MM.1S (cell line): ENCODE results near the gene CLN6.

Experiments used
- DNase-seq: peaks from one replicate; pipeline ENCODE4 v3.0.0-alpha.2; 2015
- H2AFZ ChIP-seq: fragments of 300-600 bp; sonication (generic); 2 replicates; pipeline ENCODE4 v1.6.0; 2016; ENCODE audit warnings: antibody characterized with exemption, low read length
- H3F3A ChIP-seq: fragments of 300-600 bp; sonication (generic); 2 replicates; pipeline ENCODE4 v1.6.1; 2016; ENCODE audit warnings: mild to moderate bottlenecking, antibody characterized with exemption, low read length, moderate library complexity, mixed read lengths; ENCODE audit not compliant: insufficient read depth
- H3K27ac ChIP-seq: fragments of 300-600 bp; sonication (generic); 2 replicates; pipeline ENCODE4 v1.5.1; 2016; ENCODE audit warnings: mild to moderate bottlenecking, low read length
- H3K27me3 ChIP-seq: fragments of 300-600 bp; sonication (generic); replicated peaks from 2 replicates; pipeline ENCODE4 v1.6.0; 2016; ENCODE audit warnings: low read length; ENCODE audit not compliant: insufficient read depth
- H3K36me3 ChIP-seq: fragments of 300-600 bp; sonication (generic); replicated peaks from 2 replicates; pipeline ENCODE4 v1.6.1; 2016; ENCODE audit warnings: mild to moderate bottlenecking, low read length, mixed read lengths; ENCODE audit not compliant: insufficient read depth
- H3K4me1 ChIP-seq: fragments of 300-600 bp; sonication (generic); 2 replicates; pipeline ENCODE4 v1.6.1; 2016; ENCODE audit warnings: low read length, mixed read lengths
- H3K4me2 ChIP-seq: fragments of 300-600 bp; sonication (generic); 2 replicates; pipeline ENCODE4 v1.6.0; 2016; ENCODE audit warnings: low read depth, low read length
- H3K4me3 ChIP-seq: fragments of 300-600 bp; sonication (generic); 2 replicates; pipeline ENCODE4 v1.5.1; 2016; ENCODE audit warnings: low read length, mixed read lengths
- H3K79me2 ChIP-seq: fragments of 300-600 bp; sonication (generic); 2 replicates; pipeline ENCODE4 v1.6.1; 2016; ENCODE audit warnings: mixed run types, low read length, mixed read lengths
- H3K9ac ChIP-seq: fragments of 300-600 bp; sonication (generic); 2 replicates; pipeline ENCODE4 v1.6.1; 2016; ENCODE audit warnings: low read length, mixed read lengths
- H3K9me2 ChIP-seq: fragments of 300-600 bp; sonication (generic); replicated peaks from 2 replicates; pipeline ENCODE4 v1.6.1; 2016; ENCODE audit warnings: mild to moderate bottlenecking, low read length, mixed read lengths; ENCODE audit not compliant: insufficient read depth
- H3K9me3 ChIP-seq: fragments of 300-600 bp; sonication (generic); replicated peaks from 2 replicates; pipeline ENCODE4 v1.6.1; 2016; ENCODE audit warnings: mild to moderate bottlenecking, low read length, mixed read lengths; ENCODE audit not compliant: insufficient read depth
- H4K20me1 ChIP-seq: fragments of 300-600 bp; sonication (generic); 2 replicates; pipeline ENCODE4 v1.6.1; 2016; ENCODE audit warnings: mild to moderate bottlenecking, low read length, moderate library complexity, mixed read lengths; ENCODE audit not compliant: insufficient read depth
- EZH2 ChIP-seq: fragments of 300-600 bp; sonication (generic); optimal IDR thresholded peaks from 2 replicates; pipeline ENCODE3; 2017; ENCODE audit warnings: low read depth, mild to moderate bottlenecking, antibody characterized with exemption, low read length, mixed read lengths
- EZH2phosphoT487 ChIP-seq: fragments of 300-600 bp; sonication (generic); IDR thresholded peaks from 2 replicates; pipeline ENCODE4 v1.6.1; 2018; ENCODE audit warnings: antibody characterized with exemption, low read length
- TF ChIP-seq, protein P1 (sequence below): fragments of 300-600 bp; sonication (generic); IDR thresholded peaks from 2 replicates; pipeline ENCODE4 v1.5.1; 2016; ENCODE audit warnings: antibody characterized with exemption, low read length, mixed read lengths

The CLN6 gene

DNA sequence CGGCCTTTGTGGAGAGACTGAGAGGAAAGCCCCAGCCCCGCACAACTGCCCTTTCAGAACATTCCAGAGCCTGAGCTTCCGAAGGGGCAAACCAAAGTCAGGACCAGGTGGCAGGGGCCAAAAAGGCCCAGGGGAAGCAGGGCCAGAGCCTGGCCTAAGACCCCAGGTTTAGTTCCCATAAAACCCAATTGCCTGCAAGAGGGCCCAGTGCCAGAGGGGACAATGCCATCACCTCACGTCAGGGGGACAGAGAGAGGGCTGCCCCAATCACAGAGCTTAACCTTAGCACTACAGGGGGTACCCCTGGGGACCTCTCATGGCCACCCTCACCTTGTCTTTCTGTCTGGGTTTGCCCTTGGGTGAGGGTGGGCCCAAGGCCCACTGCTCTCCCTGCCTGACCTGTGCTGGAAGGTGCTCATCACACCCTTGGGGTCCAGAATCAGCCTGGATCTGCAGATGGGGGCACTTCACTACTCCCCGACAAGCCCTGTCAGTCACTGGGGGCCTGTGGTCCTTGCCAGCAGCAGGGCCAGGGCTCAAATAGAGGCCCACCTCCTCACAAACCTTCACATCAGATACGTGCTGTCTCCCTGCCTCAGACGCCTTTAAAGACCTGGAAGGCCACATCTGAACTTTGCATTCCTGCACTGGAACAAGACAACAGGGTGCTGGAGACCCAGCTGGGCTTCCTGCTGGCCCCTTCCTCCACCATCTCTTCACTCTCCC, 28.2 kb downstream of the CLN6 start:
- no peak for TF ChIP-seq EZH2phosphoT487
- no peak for TF ChIP-seq EZH2
- TF ChIP-seq, protein P1, sequence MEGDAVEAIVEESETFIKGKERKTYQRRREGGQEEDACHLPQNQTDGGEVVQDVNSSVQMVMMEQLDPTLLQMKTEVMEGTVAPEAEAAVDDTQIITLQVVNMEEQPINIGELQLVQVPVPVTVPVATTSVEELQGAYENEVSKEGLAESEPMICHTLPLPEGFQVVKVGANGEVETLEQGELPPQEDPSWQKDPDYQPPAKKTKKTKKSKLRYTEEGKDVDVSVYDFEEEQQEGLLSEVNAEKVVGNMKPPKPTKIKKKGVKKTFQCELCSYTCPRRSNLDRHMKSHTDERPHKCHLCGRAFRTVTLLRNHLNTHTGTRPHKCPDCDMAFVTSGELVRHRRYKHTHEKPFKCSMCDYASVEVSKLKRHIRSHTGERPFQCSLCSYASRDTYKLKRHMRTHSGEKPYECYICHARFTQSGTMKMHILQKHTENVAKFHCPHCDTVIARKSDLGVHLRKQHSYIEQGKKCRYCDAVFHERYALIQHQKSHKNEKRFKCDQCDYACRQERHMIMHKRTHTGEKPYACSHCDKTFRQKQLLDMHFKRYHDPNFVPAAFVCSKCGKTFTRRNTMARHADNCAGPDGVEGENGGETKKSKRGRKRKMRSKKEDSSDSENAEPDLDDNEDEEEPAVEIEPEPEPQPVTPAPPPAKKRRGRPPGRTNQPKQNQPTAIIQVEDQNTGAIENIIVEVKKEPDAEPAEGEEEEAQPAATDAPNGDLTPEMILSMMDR, result no peak
- Histone ChIP-seq H3K9me3 (no peaks in the 10 kb centered on the region), H3K9ac (no peak overlapping the region), H3F3A (peaks cover 53% of the 10 kb centered on the region), H3K4me2 (no peak overlapping the region), H3K27ac (peak overlapping the region; percentile 90; the same call in 1 of the 2 replicates), H3K36me3 (peaks cover 6% of the 10 kb centered on the region), H3K79me2 (peaks cover 97% of the 10 kb centered on the region), H3K4me1 (peaks cover 49% of the 10 kb centered on the region), H3K27me3 (no peaks in the 10 kb centered on the region), H3K4me3 (no peak overlapping the region), H3K9me2 (no peaks in the 10 kb centered on the region), H2AFZ (no peak overlapping the region), H4K20me1 (no peaks in the 10 kb centered on the region)
- DNase-seq, result no peak

DNA sequence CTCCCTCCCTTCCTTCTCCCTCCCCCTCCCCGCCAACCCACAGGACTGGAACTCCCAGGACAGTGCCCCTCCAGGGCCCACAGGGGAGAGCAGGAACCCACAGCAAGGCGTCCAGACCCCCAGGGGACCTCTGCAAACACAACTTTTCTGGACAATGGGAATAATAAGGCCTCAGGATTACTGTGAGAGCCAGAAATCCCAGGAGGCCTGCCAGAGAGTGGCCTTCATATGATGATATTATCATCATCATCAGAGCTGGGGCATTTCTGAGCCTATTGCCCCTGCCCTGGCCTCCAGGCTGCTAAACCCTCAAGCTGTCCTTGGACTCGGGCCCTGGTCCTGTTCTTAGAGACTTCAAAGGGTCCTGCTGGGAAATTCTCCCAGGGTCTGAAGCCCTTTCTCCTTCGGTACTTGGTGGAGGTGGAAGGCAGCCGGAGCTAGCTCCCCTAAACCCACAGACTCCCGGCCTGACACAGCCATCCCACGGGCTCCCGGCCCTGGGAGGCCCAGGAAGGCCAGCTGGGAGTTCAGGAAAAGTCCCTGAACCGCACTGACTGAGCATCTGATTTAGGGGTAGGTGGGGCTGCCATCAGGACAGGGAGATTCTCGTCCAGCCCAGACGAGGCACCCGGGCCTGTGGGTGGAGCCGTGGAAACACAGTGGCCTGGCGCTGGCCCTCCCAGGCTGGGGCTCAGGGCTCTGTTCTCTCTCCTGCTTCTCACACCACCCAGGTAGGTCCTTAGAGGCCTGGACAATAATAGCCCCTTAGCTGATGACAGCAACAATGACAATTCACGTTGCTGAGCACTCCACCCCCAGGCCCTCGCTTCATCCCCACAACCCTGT, 29.3 kb downstream of the CLN6 start:
- Histone ChIP-seq H3K9ac (no peak overlapping the region), H2AFZ (no peak overlapping the region), H3K27ac (peak overlapping the region; percentile 17; the same call in 1 of the 2 replicates), H3K9me2 (no peaks in the 10 kb centered on the region), H3K4me2 (no peak overlapping the region), H3K36me3 (peaks cover 6% of the 10 kb centered on the region), H3K27me3 (no peaks in the 10 kb centered on the region), H3K4me3 (no peak overlapping the region), H3K79me2 (peaks cover 91% of the 10 kb centered on the region), H4K20me1 (no peaks in the 10 kb centered on the region), H3K4me1 (peaks cover 38% of the 10 kb centered on the region), H3K9me3 (no peaks in the 10 kb centered on the region), H3F3A (peaks cover 59% of the 10 kb centered on the region)
- DNase-seq, result no peak
- TF ChIP-seq, protein P1, result no peak
- TF ChIP-seq EZH2phosphoT487, result no peak
- no peak for TF ChIP-seq EZH2

DNA sequence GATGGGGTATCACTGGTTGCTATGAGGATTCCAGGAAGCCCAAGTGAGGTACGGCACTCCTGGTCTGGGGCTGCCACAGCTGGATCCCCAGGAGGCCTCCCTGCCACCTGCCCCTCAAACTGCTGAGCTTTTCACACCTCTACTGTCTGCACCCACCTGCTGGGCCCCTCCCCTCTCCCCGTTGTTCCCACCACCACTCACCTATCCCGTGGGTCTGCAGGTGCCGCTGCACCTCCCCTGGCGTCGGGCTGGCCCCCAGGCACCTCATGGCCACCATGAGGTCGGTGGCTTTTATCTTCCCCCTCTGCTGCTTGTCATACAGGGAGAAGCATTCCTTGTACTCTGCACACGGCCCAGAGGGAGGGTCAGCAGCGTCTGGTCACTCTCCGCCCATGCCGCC, 30.2 kb downstream of the CLN6 start:
- Histone ChIP-seq H3K4me1 (peaks cover 36% of the 10 kb centered on the region), H2AFZ (no peak overlapping the region), H3K9ac (no peak overlapping the region), H3K9me3 (no peaks in the 10 kb centered on the region), H3F3A (peaks cover 52% of the 10 kb centered on the region), H3K27me3 (no peaks in the 10 kb centered on the region), H3K9me2 (no peaks in the 10 kb centered on the region), H3K4me3 (no peak overlapping the region), H4K20me1 (no peaks in the 10 kb centered on the region), H3K27ac (no peak overlapping the region; the same call in 1 of the 2 replicates), H3K79me2 (peaks cover 90% of the 10 kb centered on the region), H3K4me2 (no peak overlapping the region), H3K36me3 (peaks cover 6% of the 10 kb centered on the region)
- DNase-seq, result no peak
- TF ChIP-seq, protein P1, result no peak
- no peak for TF ChIP-seq EZH2phosphoT487
- TF ChIP-seq EZH2, result no peak
